H1 (cell line): ENCODE measurements around the gene SIX6. TPM values are rescaled to one million over a fixed set of nuclear protein-coding genes. Genes with fewer than 3 reads are reported as not detected.

Experiments used
- CTCF ChIA-PET: fragments of 300-600 bp; sonication (Branson Sonifier 250); formaldehyde crosslinking; loops from one replicate; lab custom pipeline; 2021; ENCODE audit not compliant: partially characterized antibody; lab: Charles Lee
- POLR2A ChIA-PET: fragments of 300-600 bp; sonication (Branson Sonifier 250); formaldehyde crosslinking; loops from one replicate; lab custom pipeline; 2021; ENCODE audit warnings: inconsistent platforms; ENCODE audit not compliant: partially characterized antibody; lab: Charles Lee
- DNase-seq, 2 experiments: peaks; one replicate each; pipeline versions ENCODE4 v3.0.0 to v3.0.0-alpha.2; 2010 to 2022; ENCODE audit warnings: low spot score in 2 of 2, low read depth in 1 of 2, mixed read lengths in 1 of 2
- FAIRE-seq: peaks from 2 replicates; lab custom pipeline; 2011; peaks lifted over from hg19 to GRCh38; lab: Jason Lieb, UNC
- H2AFZ ChIP-seq: 2 replicates; pipeline ENCODE4 v1.8.1; 2012; ENCODE audit warnings: low read length, inconsistent platforms
- H2AK5ac ChIP-seq: 2 replicates; pipeline ENCODE4 v1.6.1; 2013; ENCODE audit warnings: low read depth, low read length
- H2BK120ac ChIP-seq: replicated peaks from 2 replicates; pipeline ENCODE3; 2013; ENCODE audit warnings: low read depth, low read length, inconsistent platforms
- H2BK12ac ChIP-seq: 2 replicates; pipeline ENCODE4 v1.6.1; 2013; ENCODE audit warnings: low read depth, low read length
- H2BK15ac ChIP-seq: 2 replicates; pipeline ENCODE4 v1.6.1; 2013; ENCODE audit warnings: low read length
- H2BK20ac ChIP-seq: 2 replicates; pipeline ENCODE4 v1.6.1; 2013; ENCODE audit warnings: low read length
- H2BK5ac ChIP-seq: 2 replicates; pipeline ENCODE4 v1.6.1; 2013; ENCODE audit warnings: low read depth, low read length
- H3K14ac ChIP-seq: 2 replicates; pipeline ENCODE4 v1.6.1; 2013; ENCODE audit warnings: inconsistent platforms; ENCODE audit not compliant: insufficient read length
- H3K18ac ChIP-seq: 2 replicates; pipeline ENCODE4 v1.6.1; 2013; ENCODE audit warnings: low read length; ENCODE audit errors: extremely low read depth
- H3K23ac ChIP-seq: 2 replicates; pipeline ENCODE4 v1.6.1; 2013; ENCODE audit warnings: inconsistent platforms; ENCODE audit not compliant: insufficient read length
- H3K23me2 ChIP-seq: 2 replicates; pipeline ENCODE4 v1.6.1; 2013; ENCODE audit warnings: low read depth, low read length
- H3K27ac ChIP-seq: 2 replicates; pipeline ENCODE4 v1.6.1; 2011; ENCODE audit warnings: low read depth, low read length, inconsistent platforms
- H3K27me3 ChIP-seq, 4 experiments: replicated peaks in 1 of 4; 1 replicate in 1 of 4; 2 replicates in 3 of 4; pipeline versions ENCODE4 v1.6.1 to v1.8.1; 2011 to 2013; ENCODE audit warnings: low read length in 3 of 4, mild to moderate bottlenecking in 3 of 4, inconsistent platforms in 2 of 4, mixed read lengths in 2 of 4, moderate library complexity in 1 of 4; ENCODE audit not compliant: control insufficient read depth in 3 of 4, insufficient read depth in 3 of 4; ENCODE audit errors: extremely low read depth in 1 of 4
- H3K36me3 ChIP-seq, 4 experiments: 2 replicates each; pipeline versions ENCODE4 v1.6.1 to v1.8.1; 2011 to 2013; ENCODE audit warnings: mild to moderate bottlenecking in 4 of 4, low read length in 3 of 4, moderate library complexity in 2 of 4, control low read depth in 1 of 4, inconsistent platforms in 1 of 4; ENCODE audit not compliant: insufficient read depth in 4 of 4, control insufficient read depth in 2 of 4
- H3K4ac ChIP-seq: replicated peaks from 2 replicates; pipeline ENCODE3; 2013; ENCODE audit warnings: low read length, low read depth, mixed read lengths, inconsistent platforms; ENCODE audit not compliant: insufficient read length
- H3K4me1 ChIP-seq, 4 experiments: replicated peaks in 1 of 4; 1 replicate in 1 of 4; 2 replicates in 3 of 4; pipeline versions ENCODE4 v1.6.1 to v1.8.1; 2011 to 2013; ENCODE audit warnings: low read length in 3 of 4, inconsistent platforms in 2 of 4, mixed read lengths in 1 of 4; ENCODE audit not compliant: insufficient read depth in 4 of 4, control insufficient read depth in 3 of 4
- H3K4me2 ChIP-seq, 2 experiments: 2 replicates each; pipeline versions ENCODE4 v1.6.1 to v1.8.1; 2011 to 2013; ENCODE audit warnings: low read depth in 2 of 2, low read length in 2 of 2, control low read depth in 1 of 2, inconsistent platforms in 1 of 2, mild to moderate bottlenecking in 1 of 2; ENCODE audit not compliant: insufficient read depth in 1 of 2
- H3K4me3 ChIP-seq, 4 experiments: fragments of 200-600, 300-600 bp in 1 of 4; sonication (generic), shearing (Covaris generic), sonication (Bioruptor Twin) in 1 of 4; 2 replicates each; pipeline versions ENCODE4 v1.5.1 to v1.8.1; 2011 to 2016; ENCODE audit warnings: low read length in 4 of 4, low read depth in 3 of 4, control low read depth in 2 of 4, inconsistent platforms in 2 of 4, mild to moderate bottlenecking in 2 of 4, mixed read lengths in 1 of 4, moderate library complexity in 1 of 4; ENCODE audit not compliant: insufficient read depth in 2 of 4; ENCODE audit errors: extremely low read depth in 1 of 4
- H3K56ac ChIP-seq: replicated peaks from 2 replicates; pipeline ENCODE3; 2013; ENCODE audit warnings: low read depth, mild to moderate bottlenecking, mixed read lengths, low read length, inconsistent platforms; ENCODE audit not compliant: insufficient read length
- H3K79me1 ChIP-seq: 2 replicates; pipeline ENCODE4 v1.6.1; 2013; ENCODE audit warnings: low read depth, low read length, control low read depth
- H3K79me2 ChIP-seq, 2 experiments: 2 replicates each; pipeline versions ENCODE4 v1.6.1 to v1.8.1; 2012 to 2013; ENCODE audit warnings: low read length in 2 of 2, mild to moderate bottlenecking in 2 of 2, inconsistent platforms in 1 of 2; ENCODE audit not compliant: insufficient read depth in 2 of 2, control insufficient read depth in 1 of 2
- H3K9ac ChIP-seq, 4 experiments: replicated peaks in 1 of 4; 1 replicate in 1 of 4; 2 replicates in 3 of 4; pipeline versions ENCODE4 v1.6.1 to v1.8.1; 2011 to 2013; ENCODE audit warnings: low read depth in 3 of 4, low read length in 3 of 4, control low read depth in 2 of 4, mild to moderate bottlenecking in 2 of 4, moderate library complexity in 2 of 4, inconsistent platforms in 1 of 4; ENCODE audit errors: extremely low read depth in 1 of 4
- H3K9me3 ChIP-seq, 2 experiments: 2 replicates each; pipeline versions ENCODE4 v1.6.1 to v1.8.1; 2012 to 2013; ENCODE audit warnings: mild to moderate bottlenecking in 2 of 2, moderate library complexity in 2 of 2, control low read depth in 1 of 2, inconsistent platforms in 1 of 2, low read depth in 1 of 2, low read length in 1 of 2, mixed read lengths in 1 of 2; ENCODE audit not compliant: insufficient read depth in 2 of 2
- H4K20me1 ChIP-seq, 2 experiments: replicated peaks in 1 of 2; 2 replicates each; pipeline versions ENCODE3 to v1.8.1; 2011 to 2013; ENCODE audit warnings: inconsistent platforms in 2 of 2, low read length in 2 of 2, mild to moderate bottlenecking in 1 of 2; ENCODE audit not compliant: insufficient read depth in 2 of 2, control insufficient read depth in 1 of 2
- H4K5ac ChIP-seq: 2 replicates; pipeline ENCODE4 v1.6.1; 2013; ENCODE audit warnings: low read length, low read depth, mixed read lengths, inconsistent platforms; ENCODE audit not compliant: insufficient read length
- H4K8ac ChIP-seq: 2 replicates; pipeline ENCODE4 v1.8.0; 2013; ENCODE audit warnings: mild to moderate bottlenecking, moderate library complexity, low read length, inconsistent platforms; ENCODE audit not compliant: insufficient read depth; ENCODE audit errors: extremely low read depth
- H4K91ac ChIP-seq: replicated peaks from 2 replicates; pipeline ENCODE3; 2013; ENCODE audit warnings: low read length, mixed read lengths, inconsistent platforms; ENCODE audit not compliant: insufficient read length
- CEBPB ChIP-seq: IDR thresholded peaks from 2 replicates; pipeline ENCODE4 v1.6.1; 2012; ENCODE audit warnings: low read depth, low read length
- EGR1 ChIP-seq: IDR thresholded peaks from 2 replicates; pipeline ENCODE4 v1.6.1; 2011; ENCODE audit warnings: low read depth, low read length, borderline replicate concordance
- JUN ChIP-seq: IDR thresholded peaks from 2 replicates; pipeline ENCODE4 v1.6.1; 2011; ENCODE audit warnings: low read depth, mild to moderate bottlenecking, improper control_type of control experiment, low read length
- KDM5A ChIP-seq: fragments of 200-600 bp; IDR thresholded peaks from 2 replicates; pipeline ENCODE4 v1.7.1; 2012; ENCODE audit warnings: mild to moderate bottlenecking, low read length, inconsistent platforms, mixed read lengths
- MAFK ChIP-seq: IDR thresholded peaks from 2 replicates; pipeline ENCODE4 v1.6.1; 2012; ENCODE audit warnings: low read depth, mild to moderate bottlenecking, improper control_type of control experiment, low read length
- POLR2A ChIP-seq, 2 experiments: IDR thresholded peaks; 1 replicate in 1 of 2; 2 replicates in 1 of 2; pipeline ENCODE4 v1.6.1; 2011; ENCODE audit warnings: low read depth in 2 of 2, low read length in 2 of 2, mild to moderate bottlenecking in 2 of 2; ENCODE audit errors: control extremely low read depth in 1 of 2
- RAD21 ChIP-seq, 2 experiments: IDR thresholded peaks in 1 of 2; conservative IDR thresholded peaks in 1 of 2; 2 replicates each; pipeline ENCODE4 v1.6.1; 2011; ENCODE audit warnings: low read depth in 2 of 2, low read length in 2 of 2, improper control_type of control experiment in 1 of 2, inconsistent platforms in 1 of 2, mild to moderate bottlenecking in 1 of 2, moderate library complexity in 1 of 2
- RFX5 ChIP-seq: IDR thresholded peaks from 2 replicates; pipeline ENCODE4 v1.6.1; 2011; ENCODE audit warnings: low read depth, low read length, improper control_type of control experiment, borderline replicate concordance
- SAP30 ChIP-seq: fragments of 300-600 bp; sonication (generic); IDR thresholded peaks from 2 replicates; pipeline ENCODE4 v1.7.1; 2012; ENCODE audit warnings: low read length, moderate library complexity, mild to moderate bottlenecking, inconsistent platforms; ENCODE audit not compliant: insufficient read depth, insufficient replicate concordance
- SIN3A ChIP-seq, 2 experiments: IDR thresholded peaks in 1 of 2; conservative IDR thresholded peaks in 1 of 2; 2 replicates each; pipeline ENCODE4 v1.6.1; 2011 to 2012; ENCODE audit warnings: low read length in 2 of 2, improper control_type of control experiment in 1 of 2, low read depth in 1 of 2, mild to moderate bottlenecking in 1 of 2
- SP1 ChIP-seq: IDR thresholded peaks from 2 replicates; pipeline ENCODE4 v1.6.1; 2011; ENCODE audit warnings: low read depth, low read length
- SRF ChIP-seq: IDR thresholded peaks from 2 replicates; pipeline ENCODE4 v1.6.1; 2011; ENCODE audit warnings: mild to moderate bottlenecking, low read depth, low read length, moderate library complexity
- TEAD4 ChIP-seq: IDR thresholded peaks from 2 replicates; pipeline ENCODE4 v1.6.1; 2012; ENCODE audit warnings: low read depth, low read length, inconsistent platforms, mixed read lengths
- WGBS, 2 experiments: shearing (Covaris generic) in 1 of 2; methylation state at CpG; one replicate each; pipeline versions ENCODE4 v1.1.6 to v1.1.7; 2013 to 2015; ENCODE audit warnings: low lambda C conversion rate in 2 of 2, mixed read lengths in 2 of 2, inconsistent platforms in 1 of 2, low coverage in 1 of 2, missing lambda C conversion rate in 1 of 2; ENCODE audit not compliant: insufficient replicate concordance in 2 of 2, insufficient coverage in 1 of 2, insufficient read length in 1 of 2; ENCODE audit errors: extremely low coverage in 1 of 2, missing lambda C conversion rate in 1 of 2; 5-methylcytosine and 5-hydroxymethylcytosine counted together
- polyA plus RNA-seq, 7 experiments: library from polyadenylated mRNA; depleted of rRNA in 3 of 7; stranded (reverse) in 5 of 7; unstranded in 2 of 7; fragments of >200 nt in 5 of 7; fragments of 200-250 nt in 2 of 7; gene quantifications; 1 replicate in 5 of 7; 2 replicates in 1 of 7; 4 replicates in 1 of 7; pipeline versions ENCODE4 v1.2.1 to v1.2.3, GENCODE V29; 2011 to 2013; ENCODE audit warnings: missing spikeins in 2 of 7, mixed read lengths in 2 of 7
- total RNA-seq: library from RNA; stranded (reverse); fragmentation: NEBNext Ultra II Directional; extraction: Animal tissue kit (Norgen Biotek cat#: 25700); gene quantifications from 2 replicates; pipeline ENCODE4 v1.2.1, GENCODE V29; 2021
- TF ChIP-seq, protein P1 (sequence below): IDR thresholded peaks from 2 replicates; pipeline ENCODE4 v1.6.1; 2012; ENCODE audit warnings: inconsistent platforms

SIX6 gene
- total and polyA plus RNA-seq, 2 of the 8 experiments (the other 6 are each of a cell fraction or from before 2014, with no cell fraction given) = 0.03 TPM; not detected in 1

DNA sequence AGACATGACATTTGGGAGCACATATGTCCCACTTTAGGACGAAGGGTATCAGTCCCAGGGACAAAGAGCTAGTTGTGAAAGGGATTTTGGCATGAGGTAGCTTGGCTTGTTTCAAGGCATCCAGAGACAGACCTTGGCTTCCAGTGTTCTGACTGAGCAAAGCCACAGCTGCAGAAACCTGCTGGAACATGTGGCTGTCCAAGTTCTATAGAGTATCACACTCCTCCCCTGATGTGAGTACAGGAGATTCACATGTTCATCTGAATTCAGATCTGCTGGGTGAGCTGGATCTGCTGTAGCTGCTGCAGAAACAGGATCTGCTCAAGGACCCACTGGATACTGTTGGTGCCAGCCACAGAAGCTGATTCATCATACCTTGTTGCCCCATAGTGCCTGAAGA lies 13.0 kb upstream of the SIX6 start:
- no peaks in the 10 kb centered on the region for H3K79me1 ChIP-seq
- H2BK20ac ChIP-seq = no peak overlapping the region
- no peak overlapping the region for H3K9ac ChIP-seq
- 79% methylated on average over 1 of the region's 1 CpG; no CpG with 5 or more reads in 1 of the 2 experiments for WGBS, 2 experiments
- no peak overlapping the region for H2AFZ ChIP-seq
- no peak overlapping the region for H4K91ac ChIP-seq
- ChIA-PET CTCF (interaction anchor here (0.9 to 3.9 kb wide), 9 partner anchors 11 to 187 kb away, joined by 3 to 17 read pairs (median 6); no protein-coding TSS in a partner anchor), POLR2A (interaction anchor here (0.5 kb wide), 1 partner anchor 129 kb away, joined by 3 read pairs; no protein-coding TSS in a partner anchor)
- FAIRE-seq (no peak), DNase-seq (no peak)
- no peaks in the 10 kb centered on the region for H3K9me3 ChIP-seq
- H3K4ac ChIP-seq = no peak overlapping the region
- no peak overlapping the region for H3K4me2 ChIP-seq
- no peak overlapping the region for H2BK5ac ChIP-seq
- no peak overlapping the region for H3K27ac ChIP-seq
- no peak overlapping the region for H3K18ac ChIP-seq
- no peak overlapping the region for H2BK12ac ChIP-seq
- H2AK5ac ChIP-seq = no peak overlapping the region
- H3K23ac ChIP-seq = no peak overlapping the region
- no peak overlapping the region for H3K14ac ChIP-seq
- H3K79me2 ChIP-seq = no peaks in the 10 kb centered on the region
- no peaks in the 10 kb centered on the region for H3K36me3 ChIP-seq
- no peak overlapping the region for H3K4me3 ChIP-seq
- H2BK15ac ChIP-seq = no peak overlapping the region
- H4K20me1 ChIP-seq = no peaks in the 10 kb centered on the region
- no peak overlapping the region for H3K56ac ChIP-seq
- H2BK120ac ChIP-seq = no peak overlapping the region
- no peak overlapping the region for H4K5ac ChIP-seq
- H3K27me3 ChIP-seq = peaks cover 0 to 1% (median 0%) of the 10 kb centered on the region in 4 experiments; a peak in 1 of 7 replicates
- H4K8ac ChIP-seq = no peak overlapping the region
- H3K4me1 ChIP-seq = no peaks in the 10 kb centered on the region
- H3K23me2 ChIP-seq = no peaks in the 10 kb centered on the region
- no peak for TF ChIP-seq RFX5
- no peak for TF ChIP-seq SIN3A (conservative IDR thresholded peaks at IDR 0.05 in 1 of 2, IDR thresholded peaks at IDR 0.05 in 1 of 2; ENCODE audit: low read depth in 1 of 2, low read length in 2 of 2)
- no peak for TF ChIP-seq JUN
- TF ChIP-seq EGR1 = no peak
- TF ChIP-seq KDM5A = no peak
- TF ChIP-seq POLR2A (IDR thresholded peaks at IDR 0.05; ENCODE audit: control extremely low read depth in 1 of 2, low read depth in 2 of 2, low read length in 2 of 2) = no peak
- no peak for TF ChIP-seq RAD21 (IDR thresholded peaks at IDR 0.05 in 1 of 2, conservative IDR thresholded peaks at IDR 0.05 in 1 of 2; ENCODE audit: low read depth in 2 of 2, low read length in 2 of 2)
- TF ChIP-seq, protein P1, sequence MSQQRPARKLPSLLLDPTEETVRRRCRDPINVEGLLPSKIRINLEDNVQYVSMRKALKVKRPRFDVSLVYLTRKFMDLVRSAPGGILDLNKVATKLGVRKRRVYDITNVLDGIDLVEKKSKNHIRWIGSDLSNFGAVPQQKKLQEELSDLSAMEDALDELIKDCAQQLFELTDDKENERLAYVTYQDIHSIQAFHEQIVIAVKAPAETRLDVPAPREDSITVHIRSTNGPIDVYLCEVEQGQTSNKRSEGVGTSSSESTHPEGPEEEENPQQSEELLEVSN = no peak
- no peak for TF ChIP-seq SAP30
- no peak for TF ChIP-seq SP1
- no peak for TF ChIP-seq MAFK
- TF ChIP-seq SRF = no peak
- TF ChIP-seq TEAD4 = no peak
- no peak for TF ChIP-seq CEBPB
